Keratinocyte (primary cell): Measurements from ENCODE around the gene DEFB132.

ENCODE experiments used
- EZH2 ChIP-seq: IDR thresholded peaks from one replicate; pipeline ENCODE4 v1.6.1; 2012; ENCODE audit warnings: inconsistent platforms, mild to moderate bottlenecking, low read length, moderate library complexity
- TF ChIP-seq, protein P1 (sequence below), 3 experiments: IDR thresholded peaks in 1 of 3; conservative IDR thresholded peaks in 1 of 3; optimal IDR thresholded peaks in 1 of 3; 2 replicates in 2 of 3; 3 replicates in 1 of 3; pipeline versions ENCODE3 to v1.5.1; 2011; ENCODE audit warnings: low read length in 3 of 3, mild to moderate bottlenecking in 3 of 3, moderate library complexity in 2 of 3, control low read depth in 1 of 3, inconsistent platforms in 1 of 3; ENCODE audit not compliant: insufficient read depth in 2 of 3; ENCODE audit errors: extremely low read depth in 1 of 3

DNA sequence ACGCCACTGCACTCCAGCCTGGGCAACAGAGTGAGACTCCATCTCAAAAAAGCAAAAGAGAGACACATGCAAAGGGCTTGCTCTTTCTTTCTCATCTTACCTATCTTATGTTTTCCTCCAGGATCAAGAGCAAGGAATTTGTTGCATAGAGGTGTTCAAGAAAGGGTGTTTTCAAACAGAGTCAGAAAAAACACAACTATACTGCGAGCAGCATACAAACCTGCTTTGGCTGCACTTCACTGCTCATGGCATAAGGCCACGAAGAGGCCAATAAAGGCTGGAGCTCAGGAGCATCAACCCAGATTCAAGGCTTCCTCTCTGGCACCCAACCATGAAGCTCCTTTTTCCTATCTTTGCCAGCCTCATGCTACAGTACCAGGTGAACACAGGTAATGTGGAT, 30.6 kb upstream of the DEFB132 start, which contains the start of gene DEFB129:
- TF ChIP-seq, protein P1, sequence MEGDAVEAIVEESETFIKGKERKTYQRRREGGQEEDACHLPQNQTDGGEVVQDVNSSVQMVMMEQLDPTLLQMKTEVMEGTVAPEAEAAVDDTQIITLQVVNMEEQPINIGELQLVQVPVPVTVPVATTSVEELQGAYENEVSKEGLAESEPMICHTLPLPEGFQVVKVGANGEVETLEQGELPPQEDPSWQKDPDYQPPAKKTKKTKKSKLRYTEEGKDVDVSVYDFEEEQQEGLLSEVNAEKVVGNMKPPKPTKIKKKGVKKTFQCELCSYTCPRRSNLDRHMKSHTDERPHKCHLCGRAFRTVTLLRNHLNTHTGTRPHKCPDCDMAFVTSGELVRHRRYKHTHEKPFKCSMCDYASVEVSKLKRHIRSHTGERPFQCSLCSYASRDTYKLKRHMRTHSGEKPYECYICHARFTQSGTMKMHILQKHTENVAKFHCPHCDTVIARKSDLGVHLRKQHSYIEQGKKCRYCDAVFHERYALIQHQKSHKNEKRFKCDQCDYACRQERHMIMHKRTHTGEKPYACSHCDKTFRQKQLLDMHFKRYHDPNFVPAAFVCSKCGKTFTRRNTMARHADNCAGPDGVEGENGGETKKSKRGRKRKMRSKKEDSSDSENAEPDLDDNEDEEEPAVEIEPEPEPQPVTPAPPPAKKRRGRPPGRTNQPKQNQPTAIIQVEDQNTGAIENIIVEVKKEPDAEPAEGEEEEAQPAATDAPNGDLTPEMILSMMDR (optimal IDR thresholded peaks at IDR 0.05 in 1 of 3, IDR thresholded peaks at IDR 0.05 in 1 of 3, conservative IDR thresholded peaks at IDR 0.05 in 1 of 3; ENCODE audit: extremely low read depth in 1 of 3, insufficient read depth in 2 of 3, low read length in 3 of 3), result no peak
- TF ChIP-seq EZH2, result no peak
